HEK293 (cell line): ENCODE measurements around the gene USP3.

Experiments used
- CTCF ChIP-seq: fragments of 450-650 bp; formaldehyde crosslinking; IDR thresholded peaks from 2 replicates; pipeline ENCODE4 v1.5.1; 2016; ENCODE audit warnings: missing biosample characterization, missing genetic modification characterization
- GLI4 ChIP-seq: fragments of 450-650 bp; formaldehyde crosslinking; IDR thresholded peaks from 2 replicates; pipeline ENCODE4 v1.5.1; 2016; ENCODE audit warnings: missing biosample characterization, missing genetic modification characterization
- KLF1 ChIP-seq: fragments of 450-650 bp; formaldehyde crosslinking; IDR thresholded peaks from 2 replicates; pipeline ENCODE4 v1.5.1; 2016; ENCODE audit warnings: missing biosample characterization, missing genetic modification characterization
- ZNF624 ChIP-seq: fragments of 450-650 bp; formaldehyde crosslinking; IDR thresholded peaks from 2 replicates; pipeline ENCODE4 v1.5.1; 2017; ENCODE audit warnings: missing biosample characterization, missing genetic modification characterization
- ZSCAN18 ChIP-seq: fragments of 450-650 bp; formaldehyde crosslinking; IDR thresholded peaks from 2 replicates; pipeline ENCODE4 v1.5.1; 2016; ENCODE audit warnings: missing biosample characterization, missing genetic modification characterization
- TF ChIP-seq, protein P1 (sequence below): fragments of 450-650 bp; formaldehyde crosslinking; IDR thresholded peaks from 2 replicates; pipeline ENCODE4 v1.5.1; 2016; ENCODE audit warnings: missing biosample characterization, missing genetic modification characterization, borderline replicate concordance

- TF ChIP-seq ZNF624 (tag by site-specific recombination) = no peak
- TF ChIP-seq CTCF = no peak
- TF ChIP-seq ZSCAN18 = no peak
- no peak for TF ChIP-seq GLI4
- TF ChIP-seq, protein P1, sequence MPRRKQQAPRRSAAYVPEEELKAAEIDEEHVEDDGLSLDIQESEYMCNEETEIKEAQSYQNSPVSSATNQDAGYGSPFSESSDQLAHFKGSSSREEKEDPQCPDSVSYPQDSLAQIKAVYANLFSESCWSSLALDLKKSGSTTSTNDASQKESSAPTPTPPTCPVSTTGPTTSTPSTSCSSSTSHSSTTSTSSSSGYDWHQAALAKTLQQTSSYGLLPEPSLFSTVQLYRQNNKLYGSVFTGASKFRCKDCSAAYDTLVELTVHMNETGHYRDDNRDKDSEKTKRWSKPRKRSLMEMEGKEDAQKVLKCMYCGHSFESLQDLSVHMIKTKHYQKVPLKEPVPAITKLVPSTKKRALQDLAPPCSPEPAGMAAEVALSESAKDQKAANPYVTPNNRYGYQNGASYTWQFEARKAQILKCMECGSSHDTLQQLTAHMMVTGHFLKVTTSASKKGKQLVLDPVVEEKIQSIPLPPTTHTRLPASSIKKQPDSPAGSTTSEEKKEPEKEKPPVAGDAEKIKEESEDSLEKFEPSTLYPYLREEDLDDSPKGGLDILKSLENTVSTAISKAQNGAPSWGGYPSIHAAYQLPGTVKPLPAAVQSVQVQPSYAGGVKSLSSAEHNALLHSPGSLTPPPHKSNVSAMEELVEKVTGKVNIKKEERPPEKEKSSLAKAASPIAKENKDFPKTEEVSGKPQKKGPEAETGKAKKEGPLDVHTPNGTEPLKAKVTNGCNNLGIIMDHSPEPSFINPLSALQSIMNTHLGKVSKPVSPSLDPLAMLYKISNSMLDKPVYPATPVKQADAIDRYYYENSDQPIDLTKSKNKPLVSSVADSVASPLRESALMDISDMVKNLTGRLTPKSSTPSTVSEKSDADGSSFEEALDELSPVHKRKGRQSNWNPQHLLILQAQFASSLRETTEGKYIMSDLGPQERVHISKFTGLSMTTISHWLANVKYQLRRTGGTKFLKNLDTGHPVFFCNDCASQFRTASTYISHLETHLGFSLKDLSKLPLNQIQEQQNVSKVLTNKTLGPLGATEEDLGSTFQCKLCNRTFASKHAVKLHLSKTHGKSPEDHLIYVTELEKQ (tag by site-specific recombination) = no peak
- TF ChIP-seq KLF1 (tag by site-specific recombination) = no peak
Measured at GRCh38 chr15:63519041-63519440, 14.6 kb downstream of the USP3 start.
